Measurements from ENCODE around the gene DEFB132. TPM values are rescaled to one million over a fixed set of nuclear protein-coding genes. Genes with fewer than 3 reads are reported as not detected.
A peak's percentile ranks its signal among the peaks of the same experiment; 100 is the strongest.

DEFB132 gene
- polyA plus RNA-seq, 1 of the 3 experiments (the other 2 are of a cell fraction), result not detected

GRCh38 chr20:309841-310644 lies 52.5 kb downstream of the DEFB132 start (continued):
- TF ChIP-seq FOXJ3 (CRISPR knock-in tag; IDR thresholded peaks at IDR 0.05), result no peak
- TF ChIP-seq EP300 (IDR thresholded peaks at IDR 0.05; ENCODE audit: borderline replicate concordance in 1 of 2, low read depth in 1 of 2, low read length in 1 of 2), result no peak
- peak; percentile 31; the same call in 1 of the 2 replicates for TF ChIP-seq TCF12 (IDR thresholded peaks at IDR 0.05)
- TF ChIP-seq REST (IDR thresholded peaks at IDR 0.05; ENCODE audit: low read depth, low read length), result no peak
- TF ChIP-seq YY1 (IDR thresholded peaks at IDR 0.05; ENCODE audit: low read depth), result 0 out of 2 replicates have a peak, but pooled peaks have one; percentile 24
- TF ChIP-seq MEF2A (IDR thresholded peaks at IDR 0.05; ENCODE audit: borderline replicate concordance, low read depth), result no peak
- TF ChIP-seq TEAD4 (IDR thresholded peaks at IDR 0.05; ENCODE audit: borderline replicate concordance, insufficient read depth), result no peak
- no peak for TF ChIP-seq JUND (IDR thresholded peaks at IDR 0.05)
- no peak for TF ChIP-seq RAD21 (IDR thresholded peaks at IDR 0.05; ENCODE audit: low read length)

- Histone ChIP-seq H3K4me1 (ENCODE audit: control insufficient read depth in 1 of 2, insufficient read depth in 2 of 2, low read depth in 1 of 2, low read length in 1 of 2) (peaks cover 15 to 26% of the 10 kb centered on the region in 2 experiments; a peak in 2 of 4 replicates), H3K9me3 (no peaks in the 10 kb centered on the region), H4K20me1 (ENCODE audit: insufficient read depth) (no peaks in the 10 kb centered on the region), H3K27ac (ENCODE audit: low read depth in 2 of 2, low read length in 1 of 2) (peak overlapping the region; percentile 77 to 97), H3K4me3 (ENCODE audit: low read depth in 2 of 2, low read length in 1 of 2) (no peak overlapping the region), H3K9me2 (no peaks in the 10 kb centered on the region), H3K79me2 (ENCODE audit: insufficient read depth) (no peaks in the 10 kb centered on the region), H3K36me3 (replicated peaks in 1 of 2; ENCODE audit: control insufficient read depth in 1 of 2, insufficient read depth in 2 of 2, low read length in 1 of 2) (no peaks in the 10 kb centered on the region), H2AFZ (ENCODE audit: low read depth) (peak overlapping the region; percentile 79; the same call in 1 of the 2 replicates), H3K27me3 (ENCODE audit: insufficient read depth) (no peaks in the 10 kb centered on the region), H3F3A (replicated peaks; ENCODE audit: insufficient read depth) (peaks cover 6% of the 10 kb centered on the region), H3K4me2 (peak overlapping the region; percentile 81; the same call in 1 of the 2 replicates), H3K9ac (peak overlapping the region; percentile 44; the same call in 1 of the 2 replicates)
- POLR2A ChIA-PET, result interaction anchor here (0.6 to 2.9 kb wide), 3 partner anchors 13 to 21 kb away, joined by 5 to 23 read pairs (median 15); partner anchors contain the start of genes SOX12 and ZCCHC3
- CTCF ChIA-PET, result interaction anchor here (1.0 to 4.0 kb wide), 3 partner anchors 14 to 20 kb away, joined by 3 to 21 read pairs (median 10); partner anchors contain the start of gene SOX12
- TF ChIP-seq RFX5 (IDR thresholded peaks at IDR 0.05; ENCODE audit: low read length) (no peak), RCOR1 (IDR thresholded peaks at IDR 0.05; ENCODE audit: low read length) (no peak), GABPA (IDR thresholded peaks at IDR 0.05; ENCODE audit: low read depth) (no peak), FOXM1 (IDR thresholded peaks at IDR 0.05; ENCODE audit: low read depth) (no peak), TCF12 (IDR thresholded peaks at IDR 0.05) (no peak), SMC3 (IDR thresholded peaks at IDR 0.05; ENCODE audit: low read depth, low read length) (no peak), RAD21 (IDR thresholded peaks at IDR 0.05; ENCODE audit: low read length) (no peak)
- WGBS (ENCODE audit: low lambda C conversion rate), result 14% methylated on average over 7 of the region's 7 CpGs
- no peak for DNase-seq
These were observed 53.1 kb downstream of the DEFB132 start for GRCh38 chr20:310645-311044.

Other genes with a start within 250 kb of the DEFB132 start
- gene DEFB125, start 170.1 kb upstream of the DEFB132 start, polyA plus RNA-seq (2012; rRNA removed), result not detected in 2 replicates
- not detected in 2 replicates for gene DEFB126, start 115.1 kb upstream of the DEFB132 start, polyA plus RNA-seq (2012; rRNA removed)
- gene DEFB127, start 100.3 kb upstream of the DEFB132 start, polyA plus RNA-seq (2012; rRNA removed), result not detected in 2 replicates
- not detected in 2 replicates for gene DEFB128, start 68.0 kb upstream of the DEFB132 start, polyA plus RNA-seq (2012; rRNA removed)
- not detected in 2 replicates for gene DEFB129, start 30.5 kb upstream of the DEFB132 start, polyA plus RNA-seq (2012; rRNA removed)
- 16.6 and 19.4 TPM in 2 replicates for gene C20orf96, start 33.0 kb downstream of the DEFB132 start, polyA plus RNA-seq (2012; rRNA removed)
- 9.0 and 9.5 TPM in 2 replicates for gene ZCCHC3, start 39.8 kb downstream of the DEFB132 start, polyA plus RNA-seq (2012; rRNA removed)
- 7.0 and 11.3 TPM in 2 replicates for gene SOX12, start 67.8 kb downstream of the DEFB132 start, polyA plus RNA-seq (2012; rRNA removed)
- 88.6 and 146 TPM in 2 replicates for gene NRSN2, start 89.4 kb downstream of the DEFB132 start, polyA plus RNA-seq (2012; rRNA removed)
- gene TRIB3, start 123.0 kb downstream of the DEFB132 start, polyA plus RNA-seq (2012; rRNA removed), result 13.2 and 16.6 TPM in 2 replicates
- gene RBCK1, start 150.6 kb downstream of the DEFB132 start, polyA plus RNA-seq (2012; rRNA removed), result 94.3 and 105 TPM in 2 replicates
- gene TBC1D20, start 204.8 kb downstream of the DEFB132 start, polyA plus RNA-seq (2012; rRNA removed), result 27.7 and 37.7 TPM in 2 replicates